ENCODE data around the gene GRPR.
"Not testable (repeated sequence)": the region's sequence is repeated elsewhere in the genome, so short reads cannot be mapped to it uniquely, and the experiment has no call there.

GRPR gene

GRCh38 chrX:16144420-16144819 is 21.1 kb downstream of the GRPR start:
- FAIRE-seq (no peak), DNase-seq (ENCODE audit: insufficient read length, low spot score) (no peak)
- no peak for TF ChIP-seq POLR2AphosphoS5 (IDR thresholded peaks at IDR 0.05; ENCODE audit: low read depth, low read length)
- TF ChIP-seq POU2F2 (IDR thresholded peaks at IDR 0.05; ENCODE audit: low read depth, low read length): no peak
- no peak for TF ChIP-seq SPI1 (IDR thresholded peaks at IDR 0.05; ENCODE audit: low read depth, low read length)
- TF ChIP-seq PAX5 (IDR thresholded peaks at IDR 0.05; ENCODE audit: insufficient read depth, low read length, severe bottlenecking): no peak
- TF ChIP-seq TAF1 (IDR thresholded peaks at IDR 0.05; ENCODE audit: low read depth, low read length): no peak
- TF ChIP-seq POLR2A (IDR thresholded peaks at IDR 0.05; ENCODE audit: low read depth, low read length): no peak

GRCh38 chrX:16145093-16145492 is 21.7 kb downstream of the GRPR start:
- FAIRE-seq; DNase-seq (ENCODE audit: insufficient read length, low spot score): not testable (repeated sequence)

- no peak for TF ChIP-seq TAF1 (IDR thresholded peaks at IDR 0.05; ENCODE audit: low read depth, low read length)
- TF ChIP-seq POLR2A (IDR thresholded peaks at IDR 0.05; ENCODE audit: low read depth, low read length): no peak
- no peak for TF ChIP-seq PAX5 (IDR thresholded peaks at IDR 0.05; ENCODE audit: insufficient read depth, low read length, severe bottlenecking)
- TF ChIP-seq SPI1 (IDR thresholded peaks at IDR 0.05; ENCODE audit: low read depth, low read length): no peak
- TF ChIP-seq POU2F2 (IDR thresholded peaks at IDR 0.05; ENCODE audit: low read depth, low read length): no peak
- TF ChIP-seq POLR2AphosphoS5 (IDR thresholded peaks at IDR 0.05; ENCODE audit: low read depth, low read length): no peak
- DNase-seq (ENCODE audit: insufficient read length, low spot score) (no peak), FAIRE-seq (no peak)
These were observed 22.3 kb downstream of the GRPR start for GRCh38 chrX:16145656-16146055.

- DNase-seq (ENCODE audit: insufficient read length, low spot score) (no peak), FAIRE-seq (no peak)
- TF ChIP-seq POLR2AphosphoS5 (IDR thresholded peaks at IDR 0.05; ENCODE audit: low read depth, low read length): no peak
- TF ChIP-seq TAF1 (IDR thresholded peaks at IDR 0.05; ENCODE audit: low read depth, low read length): no peak
- no peak for TF ChIP-seq PAX5 (IDR thresholded peaks at IDR 0.05; ENCODE audit: insufficient read depth, low read length, severe bottlenecking)
- TF ChIP-seq POLR2A (IDR thresholded peaks at IDR 0.05; ENCODE audit: low read depth, low read length): no peak
- no peak for TF ChIP-seq POU2F2 (IDR thresholded peaks at IDR 0.05; ENCODE audit: low read depth, low read length)
- no peak for TF ChIP-seq SPI1 (IDR thresholded peaks at IDR 0.05; ENCODE audit: low read depth, low read length)
These were observed 25.5 kb downstream of the GRPR start for GRCh38 chrX:16148896-16149295.

- FAIRE-seq (no peak), DNase-seq (ENCODE audit: insufficient read length, low spot score) (no peak)
- no peak for TF ChIP-seq TAF1 (IDR thresholded peaks at IDR 0.05; ENCODE audit: low read depth, low read length)
- TF ChIP-seq SPI1 (IDR thresholded peaks at IDR 0.05; ENCODE audit: low read depth, low read length): no peak
These were observed 32.3 kb downstream of the GRPR start for GRCh38 chrX:16155581-16156096.

- TF ChIP-seq POLR2AphosphoS5 (IDR thresholded peaks at IDR 0.05; ENCODE audit: low read depth, low read length) (no peak), POLR2A (IDR thresholded peaks at IDR 0.05; ENCODE audit: low read depth, low read length) (no peak), SPI1 (IDR thresholded peaks at IDR 0.05; ENCODE audit: low read depth, low read length) (no peak)
- DNase-seq (ENCODE audit: insufficient read length, low spot score) (no peak), FAIRE-seq (no peak)
These were observed 33.4 kb downstream of the GRPR start for GRCh38 chrX:16156692-16157331.

- no peak for DNase-seq (ENCODE audit: insufficient read length, low spot score)
- TF ChIP-seq PAX5 (IDR thresholded peaks at IDR 0.05; ENCODE audit: insufficient read depth, low read length, severe bottlenecking) (no peak), POLR2AphosphoS5 (IDR thresholded peaks at IDR 0.05; ENCODE audit: low read depth, low read length) (no peak), POLR2A (IDR thresholded peaks at IDR 0.05; ENCODE audit: low read depth, low read length) (no peak), SPI1 (IDR thresholded peaks at IDR 0.05; ENCODE audit: low read depth, low read length) (no peak), TAF1 (IDR thresholded peaks at IDR 0.05; ENCODE audit: low read depth, low read length) (no peak), POU2F2 (IDR thresholded peaks at IDR 0.05; ENCODE audit: low read depth, low read length) (no peak)
- peak; percentile 5 for FAIRE-seq
These were observed 37.4 kb downstream of the GRPR start for GRCh38 chrX:16160729-16161128.

GRCh38 chrX:16161173-16161572 is 37.8 kb downstream of the GRPR start:
- not testable (repeated sequence) for DNase-seq (ENCODE audit: insufficient read length, low spot score); FAIRE-seq

GRCh38 chrX:16162391-16162790 is 39.0 kb downstream of the GRPR start:
- TF ChIP-seq POU2F2 (IDR thresholded peaks at IDR 0.05; ENCODE audit: low read depth, low read length) (no peak), TAF1 (IDR thresholded peaks at IDR 0.05; ENCODE audit: low read depth, low read length) (no peak), SPI1 (IDR thresholded peaks at IDR 0.05; ENCODE audit: low read depth, low read length) (no peak), PAX5 (IDR thresholded peaks at IDR 0.05; ENCODE audit: insufficient read depth, low read length, severe bottlenecking) (no peak), POLR2A (IDR thresholded peaks at IDR 0.05; ENCODE audit: low read depth, low read length) (no peak), POLR2AphosphoS5 (IDR thresholded peaks at IDR 0.05; ENCODE audit: low read depth, low read length) (no peak)
- FAIRE-seq (no peak), DNase-seq (ENCODE audit: insufficient read length, low spot score) (no peak)

GRCh38 chrX:16164748-16165147 is 41.4 kb downstream of the GRPR start:
- DNase-seq (ENCODE audit: insufficient read length, low spot score) (no peak), FAIRE-seq (no peak)
- TF ChIP-seq PAX5 (IDR thresholded peaks at IDR 0.05; ENCODE audit: insufficient read depth, low read length, severe bottlenecking): no peak
- TF ChIP-seq SPI1 (IDR thresholded peaks at IDR 0.05; ENCODE audit: low read depth, low read length): no peak
- no peak for TF ChIP-seq POLR2AphosphoS5 (IDR thresholded peaks at IDR 0.05; ENCODE audit: low read depth, low read length)
- TF ChIP-seq POLR2A (IDR thresholded peaks at IDR 0.05; ENCODE audit: low read depth, low read length): no peak
- TF ChIP-seq TAF1 (IDR thresholded peaks at IDR 0.05; ENCODE audit: low read depth, low read length): no peak
- no peak for TF ChIP-seq POU2F2 (IDR thresholded peaks at IDR 0.05; ENCODE audit: low read depth, low read length)

GRCh38 chrX:16167181-16167580 is 43.8 kb downstream of the GRPR start, which contains the start of gene MAGEB17:
Gene MAGEB17, plus strand, starts transcription at chrX:16167481. Its CDS starts 2,902 bp downstream, at chrX:16170383.
- no peak for FAIRE-seq
- no peak for TF ChIP-seq POLR2A (IDR thresholded peaks at IDR 0.05; ENCODE audit: low read depth, low read length)
- no peak for TF ChIP-seq SPI1 (IDR thresholded peaks at IDR 0.05; ENCODE audit: low read depth, low read length)
- DNase-seq (ENCODE audit: insufficient read length, low spot score): no peak
